MM.1S (cell line): Measurements from ENCODE around the gene KRTAP4-3.

Source experiments
- DNase-seq: peaks from one replicate; pipeline ENCODE4 v3.0.0-alpha.2; 2015
- H2AFZ ChIP-seq: fragments of 300-600 bp; sonication (generic); 2 replicates; pipeline ENCODE4 v1.6.0; 2016; ENCODE audit warnings: antibody characterized with exemption, low read length
- H3F3A ChIP-seq: fragments of 300-600 bp; sonication (generic); 2 replicates; pipeline ENCODE4 v1.6.1; 2016; ENCODE audit warnings: mild to moderate bottlenecking, antibody characterized with exemption, low read length, moderate library complexity, mixed read lengths; ENCODE audit not compliant: insufficient read depth
- H3K27ac ChIP-seq: fragments of 300-600 bp; sonication (generic); 2 replicates; pipeline ENCODE4 v1.5.1; 2016; ENCODE audit warnings: mild to moderate bottlenecking, low read length
- H3K27me3 ChIP-seq: fragments of 300-600 bp; sonication (generic); replicated peaks from 2 replicates; pipeline ENCODE4 v1.6.0; 2016; ENCODE audit warnings: low read length; ENCODE audit not compliant: insufficient read depth
- H3K36me3 ChIP-seq: fragments of 300-600 bp; sonication (generic); replicated peaks from 2 replicates; pipeline ENCODE4 v1.6.1; 2016; ENCODE audit warnings: mild to moderate bottlenecking, low read length, mixed read lengths; ENCODE audit not compliant: insufficient read depth
- H3K4me1 ChIP-seq: fragments of 300-600 bp; sonication (generic); 2 replicates; pipeline ENCODE4 v1.6.1; 2016; ENCODE audit warnings: low read length, mixed read lengths
- H3K4me2 ChIP-seq: fragments of 300-600 bp; sonication (generic); 2 replicates; pipeline ENCODE4 v1.6.0; 2016; ENCODE audit warnings: low read depth, low read length
- H3K4me3 ChIP-seq: fragments of 300-600 bp; sonication (generic); 2 replicates; pipeline ENCODE4 v1.5.1; 2016; ENCODE audit warnings: low read length, mixed read lengths
- H3K79me2 ChIP-seq: fragments of 300-600 bp; sonication (generic); 2 replicates; pipeline ENCODE4 v1.6.1; 2016; ENCODE audit warnings: mixed run types, low read length, mixed read lengths
- H3K9ac ChIP-seq: fragments of 300-600 bp; sonication (generic); 2 replicates; pipeline ENCODE4 v1.6.1; 2016; ENCODE audit warnings: low read length, mixed read lengths
- H3K9me2 ChIP-seq: fragments of 300-600 bp; sonication (generic); replicated peaks from 2 replicates; pipeline ENCODE4 v1.6.1; 2016; ENCODE audit warnings: mild to moderate bottlenecking, low read length, mixed read lengths; ENCODE audit not compliant: insufficient read depth
- H3K9me3 ChIP-seq: fragments of 300-600 bp; sonication (generic); replicated peaks from 2 replicates; pipeline ENCODE4 v1.6.1; 2016; ENCODE audit warnings: mild to moderate bottlenecking, low read length, mixed read lengths; ENCODE audit not compliant: insufficient read depth
- H4K20me1 ChIP-seq: fragments of 300-600 bp; sonication (generic); 2 replicates; pipeline ENCODE4 v1.6.1; 2016; ENCODE audit warnings: mild to moderate bottlenecking, low read length, moderate library complexity, mixed read lengths; ENCODE audit not compliant: insufficient read depth
- EZH2 ChIP-seq: fragments of 300-600 bp; sonication (generic); optimal IDR thresholded peaks from 2 replicates; pipeline ENCODE3; 2017; ENCODE audit warnings: low read depth, mild to moderate bottlenecking, antibody characterized with exemption, low read length, mixed read lengths
- EZH2phosphoT487 ChIP-seq: fragments of 300-600 bp; sonication (generic); IDR thresholded peaks from 2 replicates; pipeline ENCODE4 v1.6.1; 2018; ENCODE audit warnings: antibody characterized with exemption, low read length
- TF ChIP-seq, protein P1 (sequence below): fragments of 300-600 bp; sonication (generic); IDR thresholded peaks from 2 replicates; pipeline ENCODE4 v1.5.1; 2016; ENCODE audit warnings: antibody characterized with exemption, low read length, mixed read lengths

KRTAP4-3 gene

DNA sequence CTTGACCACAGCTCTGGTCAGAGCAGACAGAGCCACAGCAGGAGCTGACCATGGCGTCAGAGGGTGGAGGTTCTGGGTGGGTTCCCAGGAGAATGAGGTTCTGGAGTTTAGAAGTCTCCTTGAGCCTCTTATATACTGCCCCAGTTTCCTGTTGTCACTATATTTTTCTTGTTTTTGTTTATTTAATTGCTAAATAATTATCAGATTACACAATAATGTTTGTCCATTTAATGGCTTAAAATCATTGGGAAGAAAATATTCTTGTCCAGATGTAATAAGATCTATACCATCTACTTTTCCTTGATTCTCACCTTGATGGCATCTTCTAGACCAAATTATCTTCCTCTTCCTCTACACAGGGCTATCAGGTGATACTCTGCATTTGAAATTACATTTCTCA is at the start of gene KRTAP4-3:
KRTAP4-3 (minus strand) TSS at position 101 of the 400 bp plus-strand sequence; CDS start at position 52, 49 bp downstream.
- H3K4me2 ChIP-seq = no peak within 1 kb of the TSS
- no peaks in the 10 kb centered on the region for H3K27me3 ChIP-seq
- H3K4me3 ChIP-seq = no peak within 1 kb of the TSS
- H3F3A ChIP-seq = no peaks in the 10 kb centered on the region
- H3K79me2 ChIP-seq = no peaks in the 10 kb centered on the region
- no peak within 1 kb of the TSS for H3K27ac ChIP-seq
- H3K4me1 ChIP-seq = no peaks in the 10 kb centered on the region
- no peaks in the 10 kb centered on the region for H3K9me3 ChIP-seq
- H4K20me1 ChIP-seq = no peaks in the 10 kb centered on the region
- H2AFZ ChIP-seq = no peak within 1 kb of the TSS
- H3K36me3 ChIP-seq = no peaks in the 10 kb centered on the region
- TF ChIP-seq EZH2phosphoT487 = no peak
- no peak for TF ChIP-seq EZH2
- TF ChIP-seq, protein P1, sequence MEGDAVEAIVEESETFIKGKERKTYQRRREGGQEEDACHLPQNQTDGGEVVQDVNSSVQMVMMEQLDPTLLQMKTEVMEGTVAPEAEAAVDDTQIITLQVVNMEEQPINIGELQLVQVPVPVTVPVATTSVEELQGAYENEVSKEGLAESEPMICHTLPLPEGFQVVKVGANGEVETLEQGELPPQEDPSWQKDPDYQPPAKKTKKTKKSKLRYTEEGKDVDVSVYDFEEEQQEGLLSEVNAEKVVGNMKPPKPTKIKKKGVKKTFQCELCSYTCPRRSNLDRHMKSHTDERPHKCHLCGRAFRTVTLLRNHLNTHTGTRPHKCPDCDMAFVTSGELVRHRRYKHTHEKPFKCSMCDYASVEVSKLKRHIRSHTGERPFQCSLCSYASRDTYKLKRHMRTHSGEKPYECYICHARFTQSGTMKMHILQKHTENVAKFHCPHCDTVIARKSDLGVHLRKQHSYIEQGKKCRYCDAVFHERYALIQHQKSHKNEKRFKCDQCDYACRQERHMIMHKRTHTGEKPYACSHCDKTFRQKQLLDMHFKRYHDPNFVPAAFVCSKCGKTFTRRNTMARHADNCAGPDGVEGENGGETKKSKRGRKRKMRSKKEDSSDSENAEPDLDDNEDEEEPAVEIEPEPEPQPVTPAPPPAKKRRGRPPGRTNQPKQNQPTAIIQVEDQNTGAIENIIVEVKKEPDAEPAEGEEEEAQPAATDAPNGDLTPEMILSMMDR = no peak
- H3K9me2 ChIP-seq = no peaks in the 10 kb centered on the region
- no peak within 1 kb of the TSS for H3K9ac ChIP-seq
- no peak for DNase-seq

DNA sequence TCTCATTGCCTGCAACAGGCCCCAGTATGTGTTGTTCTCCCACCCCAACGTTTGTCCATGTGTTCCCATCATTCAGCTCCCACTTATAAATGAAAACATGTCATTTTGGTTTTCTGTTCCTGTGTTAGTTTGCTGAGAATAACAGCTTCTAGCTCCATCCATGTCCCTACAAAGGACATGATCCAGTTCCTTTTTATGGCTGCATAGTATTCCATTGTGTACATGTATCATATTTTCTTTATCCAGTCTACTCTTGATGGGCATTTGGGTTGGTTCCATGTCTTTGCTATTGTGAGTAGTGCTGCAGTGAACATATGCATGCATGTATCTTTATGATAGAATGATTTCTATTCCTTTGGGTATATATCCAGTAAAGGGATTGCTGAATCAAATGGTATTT is 47.7 kb upstream of the KRTAP4-3 start:
- no peaks in the 10 kb centered on the region for H3K27me3 ChIP-seq
- H3F3A ChIP-seq = peaks cover 11% of the 10 kb centered on the region; the same call in 1 of the 2 replicates

DNA sequence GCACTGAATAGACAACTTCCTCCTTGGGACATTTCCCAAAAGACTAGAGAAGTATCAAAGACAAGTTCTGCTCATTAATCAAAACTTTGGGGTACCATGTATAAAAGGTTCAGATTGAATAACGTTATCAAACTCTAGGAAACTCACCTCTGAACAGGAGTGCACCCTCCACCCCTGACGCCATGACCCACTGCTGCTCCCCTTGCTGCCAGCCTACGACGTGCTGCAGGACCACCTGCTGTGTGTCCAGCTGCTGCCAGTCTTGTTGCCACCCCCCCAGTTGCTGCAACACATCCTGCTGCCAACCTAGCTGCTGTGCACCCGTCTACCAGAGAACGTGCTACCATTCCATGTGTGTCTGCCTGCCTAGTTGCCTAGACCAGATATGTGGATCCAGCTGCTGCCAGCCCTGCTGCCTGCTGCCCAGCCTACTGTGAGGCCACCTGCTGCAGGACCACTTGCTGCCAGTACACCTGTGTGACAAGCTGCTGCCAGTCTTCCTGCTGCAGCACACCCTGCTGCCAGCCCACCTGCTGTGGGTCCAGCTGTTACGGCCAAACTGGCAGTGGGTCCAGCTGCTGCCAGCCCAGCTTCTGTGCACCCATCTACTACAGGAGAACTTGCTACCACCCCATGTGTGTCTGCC is 44.6 kb upstream of the KRTAP4-3 start:
- H3K9me3 ChIP-seq = no peaks in the 10 kb centered on the region
- peak overlapping the region; percentile 22; the same call in 1 of the 2 replicates for H3K4me2 ChIP-seq
- no peak overlapping the region for H3K4me3 ChIP-seq
- no peaks in the 10 kb centered on the region for H3K36me3 ChIP-seq
- no peak overlapping the region for H2AFZ ChIP-seq
- TF ChIP-seq EZH2phosphoT487 (no peak), EZH2 (no peak)
- TF ChIP-seq, protein P1 = no peak
- no peaks in the 10 kb centered on the region for H3K79me2 ChIP-seq
- no peaks in the 10 kb centered on the region; the same call in 1 of the 2 replicates for H3K27me3 ChIP-seq
- H3K9me2 ChIP-seq = no peaks in the 10 kb centered on the region
- no peaks in the 10 kb centered on the region for H4K20me1 ChIP-seq
- peak; percentile 37 for DNase-seq
- peaks cover 20% of the 10 kb centered on the region for H3K4me1 ChIP-seq
- H3K27ac ChIP-seq = peak overlapping the region; percentile 30; the same call in 1 of the 2 replicates
- peaks cover 11% of the 10 kb centered on the region; the same call in 1 of the 2 replicates for H3F3A ChIP-seq
- H3K9ac ChIP-seq = no peak overlapping the region

More for the DNA sequence above, 47.7 kb upstream of the KRTAP4-3 start:
- H3K36me3 ChIP-seq = no peaks in the 10 kb centered on the region
- no peak overlapping the region for H2AFZ ChIP-seq
- no peaks in the 10 kb centered on the region for H3K9me2 ChIP-seq
- H3K4me1 ChIP-seq = peaks cover 20% of the 10 kb centered on the region
- no peak for DNase-seq
- TF ChIP-seq EZH2 = no peak
- no peak for TF ChIP-seq EZH2phosphoT487
- TF ChIP-seq, protein P1 = no peak
- H3K4me2 ChIP-seq = no peak overlapping the region
- no peak overlapping the region for H3K4me3 ChIP-seq
- H3K9me3 ChIP-seq = no peaks in the 10 kb centered on the region
- H4K20me1 ChIP-seq = no peaks in the 10 kb centered on the region
- H3K79me2 ChIP-seq = no peaks in the 10 kb centered on the region
- no peak overlapping the region for H3K9ac ChIP-seq
- H3K27ac ChIP-seq = no peak overlapping the region
